NB4 (cell line): ENCODE data around the gene NDUFAF4.

Experiments
- CTCF ChIP-seq: IDR thresholded peaks from one replicate; pipeline ENCODE4 v1.5.1; 2012; ENCODE audit warnings: low read depth, low read length
- MAX ChIP-seq: IDR thresholded peaks from 2 replicates; pipeline ENCODE4 v1.6.1; 2011; ENCODE audit warnings: low read depth, low read length
- MYC ChIP-seq: IDR thresholded peaks from 2 replicates; pipeline ENCODE4 v1.6.1; 2011; ENCODE audit warnings: low read depth, low read length
- POLR2A ChIP-seq: IDR thresholded peaks from 2 replicates; pipeline ENCODE4 v1.6.1; 2011; ENCODE audit warnings: mild to moderate bottlenecking; ENCODE audit not compliant: insufficient read length; ENCODE audit errors: extremely low read depth

GRCh38 chr6:96925290-96925687 is 27.6 kb upstream of the NDUFAF4 start:
- TF ChIP-seq CTCF = no peak
- no peak for TF ChIP-seq POLR2A
- no peak for TF ChIP-seq MAX
- no peak for TF ChIP-seq MYC
